ENCODE measurements around the gene B4GALT4. TPM values are rescaled to one million over a fixed set of nuclear protein-coding genes. Genes with fewer than 3 reads are reported as not detected.

The B4GALT4 gene
- polyA plus RNA-seq, 1 of the 3 experiments (the other 2 are of a cell fraction): 15.7 TPM

- no peak overlapping the region for H3K9ac ChIP-seq
- no peak overlapping the region for H2AFZ ChIP-seq (ENCODE audit: low read depth)
- H3K4me1 ChIP-seq (ENCODE audit: control insufficient read depth in 1 of 2, insufficient read depth in 2 of 2, low read depth in 1 of 2, low read length in 1 of 2): no peaks in the 10 kb centered on the region; a peak in 1 of 4 replicates
- no peaks in the 10 kb centered on the region for H3F3A ChIP-seq (replicated peaks; ENCODE audit: insufficient read depth)
- no peaks in the 10 kb centered on the region for H3K36me3 ChIP-seq (replicated peaks in 1 of 2; ENCODE audit: control insufficient read depth in 1 of 2, insufficient read depth in 2 of 2, low read length in 1 of 2)
- no peaks in the 10 kb centered on the region; the same call in 1 of the 2 replicates for H3K27me3 ChIP-seq (ENCODE audit: insufficient read depth)
- no peaks in the 10 kb centered on the region for H3K9me2 ChIP-seq
- H3K4me2 ChIP-seq: no peak overlapping the region
- ChIA-PET CTCF (no interaction called here), POLR2A (no interaction called here)
- no peaks in the 10 kb centered on the region for H4K20me1 ChIP-seq (ENCODE audit: insufficient read depth)
- no peak overlapping the region for H3K27ac ChIP-seq (ENCODE audit: low read depth in 2 of 2, low read length in 1 of 2)
- 35% methylated on average over 4 of the region's 4 CpGs for WGBS (ENCODE audit: low lambda C conversion rate)
- no peaks in the 10 kb centered on the region for H3K9me3 ChIP-seq
- no peaks in the 10 kb centered on the region for H3K79me2 ChIP-seq (ENCODE audit: insufficient read depth)
- no peak overlapping the region for H3K4me3 ChIP-seq (ENCODE audit: low read depth in 2 of 2, low read length in 1 of 2)
- no peak for TF ChIP-seq EZH2phosphoT487 (IDR thresholded peaks at IDR 0.05; ENCODE audit: borderline replicate concordance, low read depth)
- no peak for TF ChIP-seq TEAD4 (IDR thresholded peaks at IDR 0.05; ENCODE audit: borderline replicate concordance, insufficient read depth)
- TF ChIP-seq, protein P1, sequence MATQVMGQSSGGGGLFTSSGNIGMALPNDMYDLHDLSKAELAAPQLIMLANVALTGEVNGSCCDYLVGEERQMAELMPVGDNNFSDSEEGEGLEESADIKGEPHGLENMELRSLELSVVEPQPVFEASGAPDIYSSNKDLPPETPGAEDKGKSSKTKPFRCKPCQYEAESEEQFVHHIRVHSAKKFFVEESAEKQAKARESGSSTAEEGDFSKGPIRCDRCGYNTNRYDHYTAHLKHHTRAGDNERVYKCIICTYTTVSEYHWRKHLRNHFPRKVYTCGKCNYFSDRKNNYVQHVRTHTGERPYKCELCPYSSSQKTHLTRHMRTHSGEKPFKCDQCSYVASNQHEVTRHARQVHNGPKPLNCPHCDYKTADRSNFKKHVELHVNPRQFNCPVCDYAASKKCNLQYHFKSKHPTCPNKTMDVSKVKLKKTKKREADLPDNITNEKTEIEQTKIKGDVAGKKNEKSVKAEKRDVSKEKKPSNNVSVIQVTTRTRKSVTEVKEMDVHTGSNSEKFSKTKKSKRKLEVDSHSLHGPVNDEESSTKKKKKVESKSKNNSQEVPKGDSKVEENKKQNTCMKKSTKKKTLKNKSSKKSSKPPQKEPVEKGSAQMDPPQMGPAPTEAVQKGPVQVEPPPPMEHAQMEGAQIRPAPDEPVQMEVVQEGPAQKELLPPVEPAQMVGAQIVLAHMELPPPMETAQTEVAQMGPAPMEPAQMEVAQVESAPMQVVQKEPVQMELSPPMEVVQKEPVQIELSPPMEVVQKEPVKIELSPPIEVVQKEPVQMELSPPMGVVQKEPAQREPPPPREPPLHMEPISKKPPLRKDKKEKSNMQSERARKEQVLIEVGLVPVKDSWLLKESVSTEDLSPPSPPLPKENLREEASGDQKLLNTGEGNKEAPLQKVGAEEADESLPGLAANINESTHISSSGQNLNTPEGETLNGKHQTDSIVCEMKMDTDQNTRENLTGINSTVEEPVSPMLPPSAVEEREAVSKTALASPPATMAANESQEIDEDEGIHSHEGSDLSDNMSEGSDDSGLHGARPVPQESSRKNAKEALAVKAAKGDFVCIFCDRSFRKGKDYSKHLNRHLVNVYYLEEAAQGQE (IDR thresholded peaks at IDR 0.05; ENCODE audit: low read depth, low read length): no peak
- TF ChIP-seq RCOR1 (IDR thresholded peaks at IDR 0.05; ENCODE audit: low read length): no peak
- TF ChIP-seq NRF1 (IDR thresholded peaks at IDR 0.05; ENCODE audit: low read depth, low read length): no peak
- TF ChIP-seq GABPA (IDR thresholded peaks at IDR 0.05; ENCODE audit: low read depth): no peak
- no peak for TF ChIP-seq SMC3 (IDR thresholded peaks at IDR 0.05; ENCODE audit: low read depth, low read length)
- no peak for TF ChIP-seq MXI1 (IDR thresholded peaks at IDR 0.05; ENCODE audit: low read depth, low read length)
- TF ChIP-seq RAD21 (IDR thresholded peaks at IDR 0.05; ENCODE audit: low read length): no peak
- no peak for TF ChIP-seq SIN3A (IDR thresholded peaks at IDR 0.05; ENCODE audit: borderline replicate concordance, low read depth, low read length)
- no peak for TF ChIP-seq TAF1 (IDR thresholded peaks at IDR 0.05; ENCODE audit: borderline replicate concordance, low read depth, low read length)
- TF ChIP-seq EP300 (IDR thresholded peaks at IDR 0.05; ENCODE audit: borderline replicate concordance in 1 of 2, low read depth in 1 of 2, low read length in 1 of 2): no peak
- TF ChIP-seq FOSL2 (IDR thresholded peaks at IDR 0.05; ENCODE audit: borderline replicate concordance, low read depth): no peak
- TF ChIP-seq YY1 (IDR thresholded peaks at IDR 0.05; ENCODE audit: low read depth): no peak
- DNase-seq: no peak
These were observed 63.9 kb downstream of the B4GALT4 start for GRCh38 chr3:119176778-119177177.
